NCI-H1417 treated with DMSO at 0.1 percent for 48 hours (cell line): ENCODE data around the gene MLNR.

Experiments
- DNase-seq: peaks from one replicate; lab custom pipeline; 2025; lab: John Stamatoyannopoulos, UW

MLNR gene, protein sequence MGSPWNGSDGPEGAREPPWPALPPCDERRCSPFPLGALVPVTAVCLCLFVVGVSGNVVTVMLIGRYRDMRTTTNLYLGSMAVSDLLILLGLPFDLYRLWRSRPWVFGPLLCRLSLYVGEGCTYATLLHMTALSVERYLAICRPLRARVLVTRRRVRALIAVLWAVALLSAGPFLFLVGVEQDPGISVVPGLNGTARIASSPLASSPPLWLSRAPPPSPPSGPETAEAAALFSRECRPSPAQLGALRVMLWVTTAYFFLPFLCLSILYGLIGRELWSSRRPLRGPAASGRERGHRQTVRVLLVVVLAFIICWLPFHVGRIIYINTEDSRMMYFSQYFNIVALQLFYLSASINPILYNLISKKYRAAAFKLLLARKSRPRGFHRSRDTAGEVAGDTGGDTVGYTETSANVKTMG

DNA sequence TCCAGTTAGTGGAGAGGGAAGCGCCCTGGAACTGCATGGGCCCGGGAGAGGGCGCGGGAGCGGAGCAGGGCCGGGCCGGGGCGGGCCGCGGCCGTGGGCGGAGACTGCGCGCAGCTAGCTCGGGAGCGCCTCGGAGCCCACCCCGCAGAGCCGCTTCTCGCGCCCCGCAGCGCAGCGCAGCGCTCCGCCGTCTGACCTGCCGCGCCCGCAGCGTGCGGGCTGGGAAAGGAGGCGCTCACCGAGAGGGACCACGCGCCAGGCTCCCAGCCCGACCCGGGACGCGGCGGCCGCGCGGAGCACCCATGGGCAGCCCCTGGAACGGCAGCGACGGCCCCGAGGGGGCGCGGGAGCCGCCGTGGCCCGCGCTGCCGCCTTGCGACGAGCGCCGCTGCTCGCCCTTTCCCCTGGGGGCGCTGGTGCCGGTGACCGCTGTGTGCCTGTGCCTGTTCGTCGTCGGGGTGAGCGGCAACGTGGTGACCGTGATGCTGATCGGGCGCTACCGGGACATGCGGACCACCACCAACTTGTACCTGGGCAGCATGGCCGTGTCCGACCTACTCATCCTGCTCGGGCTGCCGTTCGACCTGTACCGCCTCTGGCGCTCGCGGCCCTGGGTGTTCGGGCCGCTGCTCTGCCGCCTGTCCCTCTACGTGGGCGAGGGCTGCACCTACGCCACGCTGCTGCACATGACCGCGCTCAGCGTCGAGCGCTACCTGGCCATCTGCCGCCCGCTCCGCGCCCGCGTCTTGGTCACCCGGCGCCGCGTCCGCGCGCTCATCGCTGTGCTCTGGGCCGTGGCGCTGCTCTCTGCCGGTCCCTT lies at the start of gene MLNR:
Gene MLNR, plus strand, starts transcription at position 303 of the 820 bp plus-strand sequence. Its CDS starts 0 bp downstream, at position 303.
- no peak for DNase-seq

DNA sequence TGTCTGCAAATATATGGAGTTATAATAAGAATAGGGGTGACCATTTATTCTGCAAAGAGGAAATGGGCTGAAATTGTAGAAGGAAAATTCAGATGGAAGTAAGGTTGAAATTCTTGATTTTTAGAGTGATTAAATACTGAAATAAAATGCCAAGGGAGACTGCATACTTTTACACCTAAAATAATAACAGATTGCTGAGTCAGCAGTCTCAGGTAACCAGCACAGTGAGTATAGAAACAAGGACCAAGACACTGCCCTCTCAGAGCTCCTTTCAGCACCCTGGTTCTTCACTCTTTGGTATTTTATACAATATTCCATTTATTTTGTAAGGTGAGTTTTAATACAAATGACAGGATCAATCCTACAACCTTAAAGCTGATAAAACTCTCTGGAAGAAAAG lies 48.8 kb upstream of the MLNR start:
- no peak for DNase-seq

DNA sequence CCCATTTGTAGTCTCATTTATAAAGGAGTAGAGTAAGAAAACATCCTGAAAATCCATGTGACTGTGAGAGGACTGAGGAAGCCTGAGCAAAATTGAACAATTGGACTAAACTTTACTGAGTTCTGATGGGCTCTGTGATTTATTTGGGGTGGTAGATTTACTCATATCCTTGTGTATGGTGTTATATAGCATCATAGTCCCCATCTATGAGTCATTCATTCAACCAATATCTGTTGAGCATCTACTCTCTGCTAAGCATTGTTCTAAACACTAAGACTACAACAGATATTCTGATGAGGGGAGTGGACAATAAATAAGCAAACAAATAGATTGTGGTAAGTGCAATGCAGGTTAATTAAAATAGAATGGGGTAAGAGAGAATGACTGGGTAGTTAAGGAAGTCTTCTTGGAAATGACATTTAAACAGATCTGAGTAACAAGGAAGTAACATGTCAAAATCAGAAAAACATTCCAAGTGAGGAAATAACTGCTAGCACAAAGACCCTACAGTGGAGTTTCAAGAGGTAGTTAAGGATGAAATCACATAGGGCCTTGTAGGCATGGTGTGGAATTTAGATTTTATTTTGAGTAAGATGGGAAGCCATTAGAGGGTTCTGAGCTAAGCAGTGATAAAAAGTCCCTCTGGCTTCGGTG lies 36.3 kb upstream of the MLNR start:
- DNase-seq = no peak

DNA sequence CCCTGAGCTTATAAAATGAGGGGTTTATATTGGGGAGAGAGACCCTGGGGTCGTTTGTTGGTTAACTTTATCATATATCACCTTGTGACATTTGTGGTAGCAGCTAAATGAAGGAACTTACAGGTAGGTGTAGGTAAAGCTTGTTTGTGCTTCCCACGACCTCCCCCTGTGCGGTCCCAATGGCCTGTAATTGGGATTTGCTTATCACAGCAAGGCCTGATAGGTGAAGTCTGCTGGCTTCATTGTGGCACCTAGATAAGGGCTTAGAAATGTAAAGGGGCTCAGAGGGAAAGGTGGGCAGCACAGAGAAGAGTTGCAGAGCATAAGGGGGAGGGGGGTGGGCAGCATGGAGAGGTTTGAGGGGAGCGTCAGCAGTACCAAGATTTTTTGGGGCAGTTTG lies 35.5 kb upstream of the MLNR start:
- no peak for DNase-seq

DNA sequence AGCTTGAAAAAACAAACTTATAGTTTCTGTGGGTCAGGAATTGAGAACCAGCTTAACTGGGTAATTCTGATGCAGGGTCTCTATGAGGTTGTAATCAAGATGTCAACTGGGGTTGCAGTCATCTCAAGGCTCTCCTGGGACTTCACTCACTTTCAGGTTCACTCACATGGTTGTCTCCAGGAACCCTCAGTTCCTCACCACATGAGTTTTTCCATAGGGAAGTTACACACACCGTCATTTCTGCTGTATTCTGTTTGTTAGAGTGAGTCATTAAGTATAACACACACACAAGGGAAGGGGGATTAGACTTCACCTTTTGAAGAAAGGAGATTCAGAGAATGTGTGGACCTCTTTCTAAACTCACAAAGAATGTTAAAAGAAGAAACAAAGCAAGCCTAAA lies 34.9 kb upstream of the MLNR start:
- no peak for DNase-seq

DNA sequence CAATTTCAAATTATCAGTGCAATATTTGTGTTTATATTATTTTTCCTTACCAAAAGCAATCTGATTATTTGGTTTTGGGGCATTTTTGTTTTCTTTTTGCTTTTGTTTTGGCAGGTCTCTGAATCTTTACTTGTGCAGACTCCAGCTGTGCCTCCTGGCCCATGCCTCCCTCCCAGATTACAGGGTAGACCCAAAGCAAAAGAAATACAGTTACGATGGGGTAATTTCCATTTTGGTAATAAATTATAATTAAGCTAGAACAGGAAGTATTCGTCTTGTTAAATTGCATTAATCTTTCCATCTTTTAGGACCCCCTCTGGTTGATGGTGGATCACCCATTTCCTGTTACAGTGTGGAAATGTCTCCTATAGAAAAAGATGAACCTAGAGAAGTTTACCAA lies 29.2 kb upstream of the MLNR start:
- DNase-seq = no peak

DNA sequence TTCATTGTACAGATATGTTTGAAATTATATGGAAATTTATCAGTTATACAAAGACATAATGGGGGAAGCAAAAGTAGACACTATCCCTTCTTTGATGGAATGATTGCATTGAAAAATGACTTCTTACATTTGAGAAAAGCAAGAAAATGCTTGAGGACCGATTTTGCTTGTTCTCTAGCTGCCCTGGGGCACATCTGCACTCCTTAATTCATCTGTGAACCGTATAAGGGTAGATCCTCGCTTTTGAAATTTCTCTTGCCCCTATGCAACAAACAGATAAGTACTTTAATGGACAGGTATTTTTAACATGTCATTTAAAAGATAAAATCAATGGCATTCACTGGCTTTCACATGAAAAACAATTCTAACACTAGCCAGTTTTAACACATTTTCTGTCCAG lies 13.5 kb upstream of the MLNR start:
- no peak for DNase-seq

DNA sequence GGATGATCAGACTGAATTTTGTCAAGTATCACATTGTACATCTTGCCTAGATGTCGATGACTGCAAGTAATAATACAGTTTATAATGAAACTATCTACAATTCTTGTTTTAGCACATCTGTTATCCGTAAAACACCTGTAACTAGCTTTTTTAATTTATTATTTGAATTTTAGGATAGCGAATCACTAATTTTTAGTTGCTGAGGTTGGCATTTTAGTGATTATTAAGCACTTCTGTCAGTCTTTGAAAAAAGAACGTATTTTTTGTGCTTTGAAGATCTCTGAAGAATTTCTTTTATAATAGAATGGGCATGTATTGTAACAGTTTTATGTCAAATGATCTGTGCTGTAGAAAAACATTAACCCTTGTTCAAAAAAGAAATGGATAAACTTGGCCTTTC lies 11.5 kb upstream of the MLNR start:
- DNase-seq = no peak

DNA sequence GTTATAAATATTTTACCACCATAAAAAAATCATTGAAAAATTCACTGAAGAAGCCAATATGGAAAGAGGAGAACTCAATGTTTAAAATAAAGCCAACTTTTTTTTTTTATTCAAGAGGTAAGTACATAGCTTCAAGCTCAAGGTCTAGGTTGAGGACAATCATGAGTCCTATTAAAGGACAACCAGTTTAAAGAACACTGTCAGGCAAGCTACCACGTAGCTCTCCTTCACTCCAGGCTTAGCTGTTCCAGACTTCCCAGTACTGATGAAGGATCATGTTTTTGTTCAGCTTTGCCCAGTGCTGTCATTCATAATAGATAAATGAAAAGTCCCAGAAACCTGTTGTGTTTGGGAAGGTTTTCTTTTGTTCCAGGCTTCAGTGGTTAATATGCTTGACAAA lies 10.0 kb upstream of the MLNR start:
- no peak for DNase-seq

DNA sequence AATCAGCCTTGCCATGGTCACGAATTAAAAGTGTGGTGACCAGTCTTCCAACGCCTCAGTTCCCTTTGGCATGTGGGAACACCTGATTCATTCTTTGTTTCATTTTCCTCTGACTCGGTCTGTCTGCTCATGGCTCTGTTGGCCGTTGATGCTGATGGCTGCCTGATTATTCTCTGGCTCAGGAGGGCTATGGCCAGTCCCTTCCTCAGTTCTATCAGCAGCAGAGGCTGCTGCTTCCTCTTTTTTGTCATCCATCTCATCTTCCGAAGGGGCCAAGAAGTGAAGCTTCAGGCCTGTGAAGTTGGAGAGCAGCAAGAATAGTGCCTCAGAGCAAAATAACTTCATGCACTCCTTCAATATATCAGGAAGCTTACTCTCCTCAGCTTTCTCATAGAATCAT lies 9.5 kb upstream of the MLNR start:
- DNase-seq = no peak

DNA sequence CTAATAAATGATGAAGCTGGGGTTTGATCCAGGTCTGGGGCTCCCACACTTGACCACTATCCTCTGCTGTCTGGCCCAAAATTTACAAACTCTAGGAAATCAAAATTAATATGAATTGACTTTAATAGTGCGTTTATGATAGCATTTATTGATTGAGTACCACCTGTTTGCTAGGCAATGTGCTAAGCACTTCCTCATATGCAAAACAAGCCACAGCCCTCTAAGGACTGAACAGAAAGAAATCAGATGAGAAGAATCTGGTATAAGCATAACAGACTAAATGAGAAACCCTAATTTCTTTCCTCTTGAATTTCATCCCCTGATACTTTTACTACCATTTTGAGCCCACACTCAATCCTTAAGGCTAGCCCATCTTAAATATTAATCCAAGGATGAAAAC lies 6.6 kb upstream of the MLNR start:
- no peak for DNase-seq

DNA sequence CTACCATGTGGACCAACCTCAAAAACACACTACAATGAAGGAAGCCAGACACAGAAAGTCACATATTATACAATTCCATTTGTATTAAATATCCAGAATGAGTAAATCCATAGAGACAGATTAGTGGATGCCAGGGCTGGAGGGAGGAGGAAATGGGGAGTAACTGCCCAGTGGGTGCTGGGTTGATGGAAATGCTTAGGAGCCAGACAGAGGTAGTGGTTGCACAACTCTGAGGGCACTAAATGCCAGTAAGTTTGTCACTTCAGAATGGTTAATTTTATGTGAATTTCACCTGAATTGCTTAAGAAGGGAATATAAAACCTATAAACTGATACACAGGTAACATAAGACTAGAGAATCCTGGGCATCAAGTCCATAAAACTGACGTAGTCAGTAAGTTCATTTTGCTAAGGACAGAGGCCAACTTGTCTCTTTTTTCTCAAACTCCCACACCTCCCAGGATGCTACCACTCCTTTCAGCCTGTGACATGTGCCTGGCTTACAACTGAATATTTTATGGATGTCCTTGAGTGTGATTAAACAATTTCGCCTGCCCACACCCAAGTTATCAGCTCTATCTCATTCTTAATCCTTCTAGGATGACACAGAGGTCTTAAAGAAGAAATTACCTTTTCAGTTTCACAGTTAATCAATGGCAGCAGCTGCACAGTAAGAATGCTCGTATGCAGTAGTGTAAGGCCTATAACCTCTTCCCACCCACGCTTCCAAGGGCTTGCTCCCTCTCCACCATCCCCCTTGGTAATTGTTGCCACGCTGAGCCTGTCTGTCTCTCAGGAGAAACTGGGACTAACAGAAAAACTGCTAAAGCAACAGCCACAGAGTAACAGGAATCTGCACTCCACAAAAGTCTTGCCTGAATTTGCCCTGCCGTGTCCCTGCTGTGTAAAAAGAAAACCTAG lies 5.9 kb upstream of the MLNR start:
- DNase-seq = no peak

DNA sequence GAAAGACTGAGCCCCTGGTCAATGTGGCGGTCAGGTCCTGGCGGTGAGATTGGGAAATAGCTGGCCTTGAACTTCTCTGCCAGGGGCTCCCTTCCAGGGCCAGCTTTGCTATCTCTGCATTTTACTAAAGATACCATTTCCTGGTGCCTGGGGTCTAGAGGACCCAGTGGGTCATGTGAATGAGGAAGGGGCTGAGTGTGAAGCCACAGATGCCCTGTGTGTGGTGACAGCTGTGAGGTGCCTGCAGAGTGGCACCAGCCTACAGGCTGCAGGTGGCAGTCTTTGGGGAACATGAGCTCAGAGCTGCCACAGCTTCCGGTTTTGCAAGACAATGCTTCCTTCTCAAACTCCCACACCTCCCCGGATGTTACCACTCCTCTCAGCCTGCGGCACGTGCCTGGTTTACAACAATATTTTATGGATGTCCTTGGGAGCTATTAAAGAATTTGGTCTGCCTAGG lies 5.2 kb upstream of the MLNR start:
- no peak for DNase-seq

DNA sequence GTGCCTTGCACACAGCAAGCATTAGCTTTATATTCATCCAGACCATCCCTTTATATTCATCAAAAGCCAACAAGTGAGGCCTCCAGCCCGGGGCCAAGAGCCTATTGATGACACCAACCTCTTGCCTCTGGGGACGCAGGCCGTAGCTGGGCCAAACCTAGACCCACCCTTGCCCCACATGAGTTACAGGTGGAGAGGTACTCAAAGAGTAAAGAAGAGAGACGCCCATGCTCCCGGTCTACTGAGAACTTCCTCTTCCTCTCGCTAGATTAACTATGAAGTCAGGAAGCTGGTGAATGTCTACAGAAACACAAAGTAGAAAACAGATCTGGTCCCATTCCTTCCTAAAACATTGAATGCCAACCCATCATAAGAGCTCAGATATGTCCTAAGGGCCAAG lies 3.8 kb upstream of the MLNR start:
- DNase-seq = no peak

DNA sequence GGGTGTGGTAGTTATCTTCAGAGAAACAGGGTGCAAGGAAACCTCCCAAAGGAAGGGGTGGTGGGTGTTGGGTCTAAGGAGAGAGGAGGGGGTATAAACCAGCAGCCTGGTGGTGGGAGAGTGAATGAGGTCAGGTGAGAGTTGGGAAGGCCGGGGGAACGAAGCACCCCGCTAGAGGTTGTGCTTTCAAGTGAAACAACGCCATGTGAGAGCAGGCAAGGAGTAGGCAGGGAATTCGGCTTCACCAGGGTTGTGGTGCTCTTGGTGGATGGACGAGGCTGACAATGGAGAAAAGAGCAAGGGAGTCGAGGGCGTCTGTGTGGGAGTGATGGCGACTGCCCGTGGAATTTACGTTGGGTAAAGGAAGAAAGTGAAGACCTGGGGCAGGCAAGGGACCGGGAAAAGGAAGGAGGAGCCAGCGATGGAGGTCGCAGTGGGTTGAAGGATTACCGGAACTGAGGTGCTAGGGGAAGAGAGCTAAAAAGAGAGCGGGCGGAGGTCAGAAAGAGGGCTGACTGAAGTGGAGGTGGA lies 2.1 kb upstream of the MLNR start:
- DNase-seq = no peak

DNA sequence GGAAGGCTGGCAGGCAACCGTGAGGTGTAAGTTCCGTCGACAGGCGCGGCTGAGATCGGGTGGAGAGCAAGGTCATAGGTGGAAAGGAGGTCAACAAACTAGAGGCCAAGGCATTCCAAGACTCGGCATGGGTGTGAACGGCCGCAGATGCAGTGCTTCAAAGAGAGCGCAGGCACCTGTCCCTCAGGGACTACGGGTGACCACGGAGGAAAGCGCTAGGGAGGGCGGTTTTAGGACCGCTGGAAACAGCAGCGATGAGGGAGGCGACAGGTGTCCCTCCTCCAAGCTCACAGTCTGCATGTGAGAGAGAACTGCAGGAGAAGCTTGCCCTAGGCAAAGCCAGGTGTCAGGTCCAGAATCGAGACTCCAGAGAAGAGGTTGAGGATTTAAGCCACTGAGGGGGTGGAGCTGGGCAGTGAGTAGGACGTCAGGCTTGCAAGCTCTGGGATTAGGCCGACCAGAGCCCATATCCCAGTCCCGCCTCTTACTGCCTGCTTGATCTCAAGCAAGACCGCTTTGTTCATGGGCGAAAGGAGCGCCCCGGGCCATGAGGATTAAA lies 1.6 kb upstream of the MLNR start:
- DNase-seq = no peak

DNA sequence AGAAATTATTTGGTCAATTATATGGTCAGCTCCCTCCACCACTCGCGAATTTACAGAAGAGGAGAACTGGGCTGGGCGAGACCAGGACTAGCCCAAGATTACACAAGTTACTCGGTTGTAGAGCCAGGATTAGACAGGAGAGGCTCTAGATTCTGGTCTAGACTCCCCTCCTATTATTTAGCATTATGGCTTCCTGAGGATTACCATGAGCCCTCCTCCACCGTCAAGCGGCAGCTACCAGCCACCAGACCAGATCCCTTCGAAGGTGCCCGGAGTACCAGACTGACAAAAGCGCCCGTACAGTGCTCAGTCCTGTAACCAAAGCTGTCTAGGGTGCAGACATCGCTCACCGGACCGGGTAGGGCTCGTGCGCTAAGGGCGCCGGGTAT lies 497 bp upstream of the MLNR start:
- no peak for DNase-seq

DNA sequence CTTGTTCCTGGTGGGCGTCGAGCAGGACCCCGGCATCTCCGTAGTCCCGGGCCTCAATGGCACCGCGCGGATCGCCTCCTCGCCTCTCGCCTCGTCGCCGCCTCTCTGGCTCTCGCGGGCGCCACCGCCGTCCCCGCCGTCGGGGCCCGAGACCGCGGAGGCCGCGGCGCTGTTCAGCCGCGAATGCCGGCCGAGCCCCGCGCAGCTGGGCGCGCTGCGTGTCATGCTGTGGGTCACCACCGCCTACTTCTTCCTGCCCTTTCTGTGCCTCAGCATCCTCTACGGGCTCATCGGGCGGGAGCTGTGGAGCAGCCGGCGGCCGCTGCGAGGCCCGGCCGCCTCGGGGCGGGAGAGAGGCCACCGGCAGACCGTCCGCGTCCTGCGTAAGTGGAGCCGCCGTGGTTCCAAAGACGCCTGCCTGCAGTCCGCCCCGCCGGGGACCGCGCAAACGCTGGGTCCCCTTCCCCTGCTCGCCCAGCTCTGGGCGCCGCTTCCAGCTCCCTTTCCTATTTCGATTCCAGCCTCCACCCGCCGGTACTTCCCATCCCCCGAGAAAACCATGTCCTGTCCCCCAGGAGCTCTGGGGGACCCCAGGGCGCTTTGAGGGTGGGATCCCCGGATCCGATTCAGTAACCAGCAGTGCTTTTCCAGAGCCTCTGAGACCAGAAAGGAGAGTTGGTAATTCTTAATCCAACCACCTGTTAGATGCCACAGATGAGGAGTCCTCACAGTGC lies 885 bp downstream of the MLNR start:
- no peak for DNase-seq

DNA sequence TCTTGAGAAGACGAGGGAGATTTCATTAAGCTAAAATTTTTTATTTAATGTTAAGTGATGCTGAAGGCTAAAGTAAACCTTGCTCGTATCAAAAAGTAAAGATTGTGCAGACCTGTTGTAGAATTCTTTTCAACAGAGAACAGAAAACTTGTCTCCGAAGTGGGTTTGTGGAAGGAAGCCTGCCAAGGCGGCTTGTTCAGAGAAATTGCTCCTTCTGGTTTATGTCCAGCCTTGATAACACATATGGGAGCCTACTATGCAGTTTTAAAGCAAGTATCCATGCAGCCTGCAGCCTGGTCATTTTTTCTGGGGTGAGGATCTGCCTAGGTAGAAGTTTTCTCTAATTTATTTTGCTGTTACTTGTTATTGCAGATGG lies 1.4 kb downstream of the MLNR start:
- DNase-seq = no peak

DNA sequence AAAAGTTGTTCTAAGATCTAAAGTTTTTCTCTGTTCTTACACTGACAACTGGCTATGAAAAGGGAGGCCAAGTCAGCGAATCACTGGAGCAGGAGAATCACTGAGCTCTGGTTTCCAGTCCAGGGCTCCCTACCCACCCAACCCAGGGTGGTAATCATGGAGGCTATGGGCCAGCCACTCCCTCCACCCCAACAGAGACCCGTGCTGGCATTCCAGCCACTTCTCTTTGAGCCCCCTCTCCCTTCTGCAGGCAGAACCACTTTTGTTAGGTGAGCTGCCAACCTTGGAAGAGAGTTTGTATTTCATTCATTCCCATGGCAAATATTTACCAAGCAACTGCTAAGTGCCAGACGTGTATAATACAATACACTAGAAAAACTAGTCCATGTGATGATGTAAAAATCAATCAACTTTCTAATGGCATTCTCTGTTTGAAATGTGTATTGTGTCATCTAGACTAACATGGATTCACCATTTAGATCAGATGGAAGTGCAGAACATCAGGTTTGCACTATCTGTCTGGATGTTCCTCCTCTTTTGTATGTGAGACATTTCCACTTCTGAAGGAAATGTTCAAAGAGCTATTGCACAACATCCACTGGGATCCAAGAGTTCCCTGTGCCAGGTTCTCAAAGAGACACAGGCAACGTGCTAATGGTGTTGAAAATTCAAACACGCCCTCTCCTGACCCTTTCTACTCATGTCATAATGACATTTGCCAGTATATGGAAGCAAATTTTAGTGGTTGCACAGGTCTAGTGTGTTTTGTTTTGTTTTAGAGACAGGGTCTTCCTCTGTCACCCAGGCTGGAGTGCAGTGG lies 5.3 kb downstream of the MLNR start:
- no peak for DNase-seq
